Muscle layer of colon (tissue), 2 donors: ENCODE results near the gene TNFSF18.

ENCODE experiments used
- H3K27ac ChIP-seq: one replicate; pipeline ENCODE4 v1.7.0; 2013; ENCODE audit warnings: low read depth, mild to moderate bottlenecking, low read length, moderate library complexity
- H3K27me3 ChIP-seq, 2 donors: one replicate each; pipeline ENCODE4 v1.7.0; 2013; ENCODE audit warnings: low read length in 2 of 2, mild to moderate bottlenecking in 2 of 2; ENCODE audit not compliant: insufficient read depth in 2 of 2, control insufficient read depth in 1 of 2
- H3K36me3 ChIP-seq: one replicate; pipeline ENCODE4 v1.7.0; 2013; ENCODE audit warnings: mild to moderate bottlenecking, low read length; ENCODE audit not compliant: insufficient read depth
- H3K4me1 ChIP-seq: one replicate; pipeline ENCODE4 v1.7.0; 2013; ENCODE audit warnings: mild to moderate bottlenecking, low read length; ENCODE audit not compliant: insufficient read depth
- H3K4me3 ChIP-seq, 2 donors: one replicate each; pipeline ENCODE4 v1.7.0; 2013; ENCODE audit warnings: low read length in 2 of 2, low read depth in 1 of 2, mild to moderate bottlenecking in 1 of 2, moderate library complexity in 1 of 2
- H3K9ac ChIP-seq: one replicate; pipeline ENCODE4 v1.7.0; 2013; ENCODE audit warnings: low read length
- H3K9me3 ChIP-seq: one replicate; pipeline ENCODE4 v1.7.0; 2013; ENCODE audit warnings: mild to moderate bottlenecking, low read length
- donor health status: abdominal sarcoma.
- donor health status: Adenocarcinoma of cecum.

TNFSF18 gene

DNA sequence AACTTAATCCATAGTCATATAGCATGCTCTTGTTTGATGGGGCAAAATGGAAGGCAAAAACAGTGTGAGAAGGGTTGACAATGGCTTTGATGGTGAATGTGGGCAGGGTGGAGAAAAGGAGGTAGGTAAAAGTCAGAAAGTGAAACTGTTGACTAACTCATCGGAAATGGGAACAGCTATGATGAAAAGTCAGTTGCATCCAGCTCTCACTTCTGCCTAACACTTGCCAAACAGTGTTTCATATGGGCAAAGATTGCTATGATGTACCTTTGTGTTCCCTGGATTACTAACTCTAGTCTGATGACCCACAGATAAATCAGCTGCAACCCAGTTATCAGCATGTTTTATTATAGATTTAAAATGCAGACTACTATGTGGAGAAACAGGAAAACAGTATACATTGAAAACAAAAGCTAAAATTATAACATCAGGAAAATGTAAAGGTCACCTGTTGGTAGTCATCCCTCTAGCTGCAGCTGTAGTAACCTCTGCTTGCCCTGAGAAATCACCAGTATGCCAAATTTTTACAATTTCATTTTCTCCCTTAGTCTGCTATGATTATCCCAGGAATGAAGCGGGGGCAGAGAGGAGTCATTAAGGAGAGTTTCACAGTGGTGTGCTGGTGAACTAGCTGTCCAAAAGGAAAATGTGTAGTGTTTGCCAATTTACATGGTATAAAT, 11.7 kb downstream of the TNFSF18 start:
- peaks cover 6% of the 10 kb centered on the region for H3K4me1 ChIP-seq
- H3K27ac ChIP-seq, result no peak overlapping the region

DNA sequence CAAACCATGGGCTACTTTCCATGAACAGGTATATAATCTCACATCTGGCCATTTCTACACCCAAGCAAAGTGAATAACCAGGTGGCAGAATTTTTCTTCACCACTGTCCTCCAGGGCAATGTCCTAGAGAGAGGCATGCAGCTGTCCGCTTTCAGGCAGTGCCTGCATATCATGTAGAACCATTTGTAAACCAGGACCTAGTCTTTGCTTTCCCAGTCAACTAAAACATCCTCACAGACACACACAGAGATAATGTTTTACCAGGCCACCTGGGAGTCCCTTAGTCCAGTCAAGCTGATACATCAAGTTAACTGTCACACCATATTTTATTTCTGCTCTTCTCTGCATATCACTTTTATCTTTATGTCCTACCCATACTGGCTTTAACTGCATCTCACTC, 26.2 kb downstream of the TNFSF18 start:
- H3K4me3 ChIP-seq, result no peak overlapping the region

More for the DNA sequence above, 11.7 kb downstream of the TNFSF18 start:
- Histone ChIP-seq H3K9me3 (no peaks in the 10 kb centered on the region), H3K36me3 (no peaks in the 10 kb centered on the region), H3K9ac (no peak overlapping the region), H3K4me3 (no peak overlapping the region), H3K27me3 (no peaks in the 10 kb centered on the region)

GRCh38 chr1:173023343-173023742, 27.4 kb downstream of the TNFSF18 start:
- H3K36me3 ChIP-seq, result no peaks in the 10 kb centered on the region
- H3K27me3 ChIP-seq, result no peaks in the 10 kb centered on the region
- no peaks in the 10 kb centered on the region for H3K9me3 ChIP-seq
- H3K27ac ChIP-seq, result no peak overlapping the region
- H3K4me3 ChIP-seq, result no peak overlapping the region
- no peak overlapping the region for H3K9ac ChIP-seq
- H3K4me1 ChIP-seq, result no peaks in the 10 kb centered on the region

More for the DNA sequence above, 26.2 kb downstream of the TNFSF18 start:
- no peaks in the 10 kb centered on the region for H3K9me3 ChIP-seq
- H3K27ac ChIP-seq, result no peak overlapping the region
- no peak overlapping the region for H3K9ac ChIP-seq
- H3K4me1 ChIP-seq, result no peaks in the 10 kb centered on the region
- H3K27me3 ChIP-seq, result no peaks in the 10 kb centered on the region
- no peaks in the 10 kb centered on the region for H3K36me3 ChIP-seq

DNA sequence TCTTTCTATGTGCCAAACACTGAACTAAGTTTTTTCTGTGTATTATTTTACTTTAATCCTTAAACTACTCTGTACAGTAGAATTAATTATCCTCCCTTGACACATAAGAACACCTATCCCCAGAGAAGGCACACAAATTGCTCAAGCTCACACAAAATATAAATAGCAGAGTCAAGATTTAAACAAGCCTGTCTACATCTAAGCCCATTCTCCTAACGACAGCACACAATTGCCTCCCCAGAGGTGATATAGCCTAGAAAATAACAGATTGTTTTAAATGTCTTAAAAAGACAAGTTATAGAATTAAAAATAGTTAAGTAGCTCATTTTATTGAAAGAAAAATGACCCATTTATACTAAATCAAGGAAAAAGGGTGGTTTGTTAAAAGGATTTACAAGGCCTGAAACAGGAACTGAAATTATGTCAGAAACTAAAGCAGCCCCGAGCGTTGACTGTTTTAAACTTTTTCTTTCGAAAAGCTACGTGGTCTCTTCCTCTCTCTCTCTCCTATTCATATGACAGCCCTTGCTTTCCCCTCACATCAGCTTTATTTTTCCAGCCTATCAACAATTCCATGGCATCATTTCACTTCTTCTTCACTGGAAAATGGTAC, 30.5 kb downstream of the TNFSF18 start:
- no peaks in the 10 kb centered on the region for H3K9me3 ChIP-seq
- H3K27ac ChIP-seq, result no peak overlapping the region
- no peak overlapping the region for H3K4me3 ChIP-seq
- no peaks in the 10 kb centered on the region for H3K27me3 ChIP-seq
- no peaks in the 10 kb centered on the region for H3K4me1 ChIP-seq
- no peaks in the 10 kb centered on the region for H3K36me3 ChIP-seq
- no peak overlapping the region for H3K9ac ChIP-seq

GRCh38 chr1:173017792-173018191, 32.9 kb downstream of the TNFSF18 start:
- Histone ChIP-seq H3K9ac (no peak overlapping the region), H3K9me3 (no peaks in the 10 kb centered on the region), H3K4me1 (no peaks in the 10 kb centered on the region), H3K4me3 (no peak overlapping the region), H3K36me3 (no peaks in the 10 kb centered on the region), H3K27me3 (no peaks in the 10 kb centered on the region), H3K27ac (no peak overlapping the region)

DNA sequence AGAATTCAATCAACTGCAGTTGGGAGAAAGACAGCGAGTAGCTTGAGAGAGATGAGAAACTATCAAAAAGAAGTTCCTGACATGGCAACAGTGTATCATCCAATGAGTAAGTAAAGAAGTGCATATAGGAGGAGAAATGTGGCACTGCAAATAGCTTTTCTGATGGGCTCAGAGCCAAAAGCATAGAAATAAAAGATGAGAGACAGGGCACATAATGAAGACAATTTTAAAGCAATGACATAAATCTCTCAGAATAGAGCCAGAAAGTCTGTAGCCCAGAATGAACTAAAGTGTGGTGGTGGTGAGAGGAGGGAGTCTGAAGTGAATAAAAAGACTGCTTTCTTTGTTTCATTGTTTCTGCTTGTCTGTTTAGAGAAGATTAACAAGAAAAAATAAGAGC, 34.3 kb downstream of the TNFSF18 start:
- H3K36me3 ChIP-seq, result no peaks in the 10 kb centered on the region
- no peak overlapping the region for H3K9ac ChIP-seq
- no peak overlapping the region for H3K27ac ChIP-seq
- H3K27me3 ChIP-seq, result no peaks in the 10 kb centered on the region
- H3K4me3 ChIP-seq, result no peak overlapping the region
- H3K4me1 ChIP-seq, result no peaks in the 10 kb centered on the region
- H3K9me3 ChIP-seq, result no peaks in the 10 kb centered on the region

DNA sequence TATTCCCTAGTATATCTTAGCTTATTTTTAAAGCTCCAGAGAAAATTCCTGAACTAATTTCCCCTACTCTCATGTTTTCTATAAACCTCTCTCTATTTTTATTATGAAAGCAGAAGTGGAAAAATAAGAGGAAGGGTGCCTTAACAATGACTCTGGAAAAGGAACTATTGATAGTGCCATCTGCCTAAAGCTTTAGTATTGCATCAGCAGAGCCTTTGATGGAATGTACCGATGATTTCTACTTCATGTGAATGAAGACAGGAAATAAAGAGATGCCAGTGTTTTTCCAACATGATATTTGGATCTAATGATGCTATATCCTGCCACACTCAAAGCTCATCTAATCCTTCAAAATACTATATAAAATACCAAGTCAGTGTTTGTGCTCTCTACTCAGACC, 35.1 kb downstream of the TNFSF18 start:
- Histone ChIP-seq H3K4me1 (no peaks in the 10 kb centered on the region), H3K9ac (no peak overlapping the region), H3K36me3 (no peaks in the 10 kb centered on the region), H3K27me3 (no peaks in the 10 kb centered on the region), H3K27ac (no peak overlapping the region), H3K9me3 (no peaks in the 10 kb centered on the region), H3K4me3 (no peak overlapping the region)

DNA sequence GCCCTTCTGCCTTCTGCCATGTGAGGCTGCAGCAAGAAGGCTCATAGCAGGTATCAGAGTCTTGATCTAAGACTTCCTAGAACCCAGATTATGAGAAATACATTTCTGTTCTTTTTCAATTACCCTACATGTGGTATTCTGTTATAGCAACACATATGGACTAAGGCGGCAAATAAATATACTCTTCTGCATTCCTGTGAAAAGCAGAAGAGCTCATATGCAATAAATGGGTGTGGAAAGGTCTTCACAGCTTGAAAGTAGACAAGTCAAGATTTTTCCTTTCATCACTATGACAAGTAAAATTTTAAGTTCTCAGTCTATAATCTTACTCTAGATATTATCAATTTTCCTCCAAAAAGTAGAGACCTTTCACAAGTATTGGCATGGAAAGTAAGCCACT, 36.6 kb downstream of the TNFSF18 start:
- Histone ChIP-seq H3K4me1 (no peaks in the 10 kb centered on the region), H3K27ac (no peak overlapping the region), H3K27me3 (no peaks in the 10 kb centered on the region)

DNA sequence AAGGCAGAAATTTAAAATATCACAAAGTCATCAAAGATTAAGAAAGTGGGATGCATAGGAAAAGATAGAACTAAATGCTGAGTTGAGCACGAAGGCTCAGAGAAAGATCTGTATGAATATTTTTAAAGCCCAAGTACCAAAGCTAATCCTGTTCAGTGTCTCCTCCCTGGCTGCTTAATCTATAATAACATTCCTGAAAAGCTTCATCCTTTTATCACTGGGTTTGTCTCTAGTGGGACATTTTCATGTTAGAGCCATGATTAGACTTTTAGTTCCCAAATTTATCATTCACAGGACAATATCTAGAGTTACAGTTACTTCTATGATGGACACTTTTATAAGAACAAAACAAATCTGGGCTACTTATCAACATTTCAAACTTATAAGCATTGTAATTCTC, 38.6 kb downstream of the TNFSF18 start:
- Histone ChIP-seq H3K27me3 (no peaks in the 10 kb centered on the region), H3K36me3 (no peaks in the 10 kb centered on the region), H3K9ac (no peak overlapping the region), H3K4me1 (no peaks in the 10 kb centered on the region), H3K9me3 (no peaks in the 10 kb centered on the region), H3K4me3 (no peak overlapping the region), H3K27ac (no peak overlapping the region)

More for the DNA sequence above, 36.6 kb downstream of the TNFSF18 start:
- no peak overlapping the region for H3K4me3 ChIP-seq
- H3K9me3 ChIP-seq, result no peaks in the 10 kb centered on the region
- H3K9ac ChIP-seq, result no peak overlapping the region
- no peaks in the 10 kb centered on the region for H3K36me3 ChIP-seq

DNA sequence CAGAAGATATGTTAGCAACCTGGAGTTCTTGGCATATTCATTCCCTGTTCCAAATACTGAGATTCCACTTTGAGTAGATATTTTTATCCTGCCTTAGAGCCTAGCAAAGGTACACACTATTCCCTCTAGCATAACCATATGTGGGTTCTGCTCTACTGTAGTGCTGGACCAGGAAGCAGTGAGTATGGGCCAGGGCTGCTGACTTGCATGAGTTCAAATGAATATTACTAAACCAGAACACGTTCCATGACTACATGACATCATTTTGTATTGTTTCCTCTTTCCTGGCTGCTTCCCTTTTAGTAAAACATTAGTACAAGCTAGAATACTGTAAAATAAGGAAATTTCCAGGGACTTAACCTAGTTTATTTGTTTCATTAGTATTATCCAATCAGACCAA, 41.1 kb downstream of the TNFSF18 start:
- Histone ChIP-seq H3K36me3 (no peaks in the 10 kb centered on the region), H3K4me3 (no peak overlapping the region), H3K9me3 (no peaks in the 10 kb centered on the region), H3K27ac (no peak overlapping the region), H3K4me1 (no peaks in the 10 kb centered on the region), H3K9ac (no peak overlapping the region), H3K27me3 (no peaks in the 10 kb centered on the region)

DNA sequence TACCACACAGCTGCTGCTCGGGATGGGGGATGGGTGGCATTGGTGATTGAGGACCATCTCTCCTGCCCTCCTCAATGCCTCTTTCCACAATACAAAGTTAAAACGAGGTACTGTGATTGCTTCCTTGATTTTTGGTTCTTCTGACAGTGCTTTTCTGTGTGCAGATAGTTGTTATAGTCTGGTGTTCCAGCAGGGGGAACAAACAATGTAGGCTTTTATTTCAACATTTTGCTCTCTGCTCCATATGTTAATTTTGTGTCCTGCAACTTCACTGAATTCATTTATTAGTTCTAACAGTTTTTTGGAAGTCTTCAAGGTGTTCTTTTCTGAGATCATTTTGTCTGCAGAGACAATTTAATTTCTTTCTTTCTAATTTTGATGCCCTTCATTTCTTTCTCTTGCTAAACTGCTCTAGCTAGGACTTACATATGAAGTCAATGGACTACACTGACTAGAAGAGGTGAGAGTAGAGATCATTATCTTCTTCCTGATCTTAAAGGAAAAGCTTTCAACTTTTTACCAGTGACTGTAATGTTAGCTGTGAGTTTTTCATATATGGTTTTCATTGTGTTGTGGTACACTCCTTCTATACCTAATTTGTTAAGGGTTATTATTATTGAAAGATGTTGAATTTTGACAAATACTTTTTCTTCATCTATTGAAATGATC, 45.4 kb downstream of the TNFSF18 start:
- H3K9ac ChIP-seq, result no peak overlapping the region
- no peaks in the 10 kb centered on the region for H3K9me3 ChIP-seq
- H3K27me3 ChIP-seq, result no peaks in the 10 kb centered on the region
- no peaks in the 10 kb centered on the region for H3K4me1 ChIP-seq
- no peaks in the 10 kb centered on the region for H3K36me3 ChIP-seq
- H3K27ac ChIP-seq, result no peak overlapping the region
- no peak overlapping the region for H3K4me3 ChIP-seq
